Testis (tissue), 2 donors: ENCODE measurements around the gene TPRG1.

ENCODE experiments used
- POLR2A ChIP-seq: fragments of 450-650 bp; IDR thresholded peaks from one replicate; pipeline ENCODE4 v1.6.1; 2017; ENCODE audit warnings: antibody characterized with exemption, mild to moderate bottlenecking, moderate library complexity
- TF ChIP-seq, protein P1 (sequence below), 3 experiments: fragments of 450-650 bp in 2 of 3; fragments of 200-600 bp in 1 of 3; sonication (generic) in 1 of 3; IDR thresholded peaks; one replicate each; pipeline ENCODE4 v1.5.1; 2016 to 2019; ENCODE audit warnings: antibody characterized with exemption in 3 of 3, mild to moderate bottlenecking in 2 of 3, moderate library complexity in 1 of 3

DNA sequence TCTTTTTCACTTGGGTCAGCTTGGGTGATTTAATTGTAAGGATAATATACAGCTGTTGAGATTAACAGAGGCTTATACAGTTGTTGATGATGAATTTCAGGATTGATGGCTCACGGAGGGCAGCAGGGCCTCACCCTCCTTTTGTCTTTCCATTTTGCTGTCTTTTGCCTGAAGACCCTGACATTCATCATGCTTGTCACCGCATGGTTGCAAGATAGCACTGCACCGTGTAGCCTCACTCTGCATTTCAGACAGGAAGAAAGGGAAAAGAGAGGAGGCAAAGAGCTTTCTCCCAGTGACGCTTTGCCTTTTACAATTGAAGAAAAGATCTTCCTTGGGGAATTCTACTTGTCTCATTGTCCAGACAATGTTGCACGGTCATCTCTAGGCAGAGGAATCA is 115.1 kb downstream of the TPRG1 start:
- TF ChIP-seq, protein P1, sequence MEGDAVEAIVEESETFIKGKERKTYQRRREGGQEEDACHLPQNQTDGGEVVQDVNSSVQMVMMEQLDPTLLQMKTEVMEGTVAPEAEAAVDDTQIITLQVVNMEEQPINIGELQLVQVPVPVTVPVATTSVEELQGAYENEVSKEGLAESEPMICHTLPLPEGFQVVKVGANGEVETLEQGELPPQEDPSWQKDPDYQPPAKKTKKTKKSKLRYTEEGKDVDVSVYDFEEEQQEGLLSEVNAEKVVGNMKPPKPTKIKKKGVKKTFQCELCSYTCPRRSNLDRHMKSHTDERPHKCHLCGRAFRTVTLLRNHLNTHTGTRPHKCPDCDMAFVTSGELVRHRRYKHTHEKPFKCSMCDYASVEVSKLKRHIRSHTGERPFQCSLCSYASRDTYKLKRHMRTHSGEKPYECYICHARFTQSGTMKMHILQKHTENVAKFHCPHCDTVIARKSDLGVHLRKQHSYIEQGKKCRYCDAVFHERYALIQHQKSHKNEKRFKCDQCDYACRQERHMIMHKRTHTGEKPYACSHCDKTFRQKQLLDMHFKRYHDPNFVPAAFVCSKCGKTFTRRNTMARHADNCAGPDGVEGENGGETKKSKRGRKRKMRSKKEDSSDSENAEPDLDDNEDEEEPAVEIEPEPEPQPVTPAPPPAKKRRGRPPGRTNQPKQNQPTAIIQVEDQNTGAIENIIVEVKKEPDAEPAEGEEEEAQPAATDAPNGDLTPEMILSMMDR (IDR thresholded peaks at IDR 0.05) = no peak
- no peak for TF ChIP-seq POLR2A
